ENCODE measurements around the gene PTPRZ1. TPM values are rescaled to one million over a fixed set of nuclear protein-coding genes. Genes with fewer than 3 reads are reported as not detected.

The PTPRZ1 gene
- total and polyA plus RNA-seq, 2 of the 4 experiments (the other 2 are of a cell fraction) = not detected

GRCh38 chr7:122095642-122096041, 222.7 kb downstream of the PTPRZ1 start:
- Histone ChIP-seq H4K8ac (ENCODE audit: low read depth in 2 of 2, low read length in 2 of 2) (no peak overlapping the region), H3K4me1 (ENCODE audit: control insufficient read depth, insufficient read depth, low read length) (no peaks in the 10 kb centered on the region), H2AK9ac (replicated peaks; ENCODE audit: low read depth, low read length, poor library complexity) (no peak overlapping the region), H3K9ac (ENCODE audit: low read depth, low read length) (no peak overlapping the region), H3K4ac (ENCODE audit: low read depth, low read length) (no peak overlapping the region), H2AK5ac (ENCODE audit: low read depth, low read length) (no peak overlapping the region), H3K79me1 (ENCODE audit: low read depth in 1 of 2, low read length in 2 of 2) (no peaks in the 10 kb centered on the region), H4K20me1 (ENCODE audit: insufficient read depth, low read length) (no peaks in the 10 kb centered on the region), H2BK15ac (ENCODE audit: low read depth, low read length) (no peak overlapping the region), H3K56ac (ENCODE audit: extremely low read depth, insufficient read depth, low read length) (no peak overlapping the region), H2BK5ac (ENCODE audit: low read depth, low read length, poor library complexity, severe bottlenecking) (no peak overlapping the region), H3K23ac (ENCODE audit: low read depth, low read length) (no peak overlapping the region), H3K9me1 (ENCODE audit: insufficient read depth, low read length) (no peaks in the 10 kb centered on the region), H4K5ac (ENCODE audit: low read depth, low read length) (no peak overlapping the region), H3K27me3 (ENCODE audit: control insufficient read depth, insufficient read depth, low read length) (no peaks in the 10 kb centered on the region), H3K14ac (replicated peaks; ENCODE audit: low read depth, low read length) (no peak overlapping the region), H2AFZ (replicated peaks; ENCODE audit: low read length, poor library complexity) (no peak overlapping the region), H3K18ac (ENCODE audit: low read depth, low read length) (no peak overlapping the region), H2BK20ac (ENCODE audit: low read depth, low read length) (no peak overlapping the region), H3K4me2 (ENCODE audit: low read depth, low read length) (no peak overlapping the region), H3K4me3 (ENCODE audit: insufficient read depth, low read depth, low read length) (no peak overlapping the region), H3K27ac (ENCODE audit: insufficient read depth, low read length) (no peak overlapping the region), H3K9me3 (ENCODE audit: control insufficient read depth, insufficient read depth, low read length) (no peaks in the 10 kb centered on the region), H3K36me3 (ENCODE audit: control insufficient read depth, insufficient read depth, low read length) (peaks cover 2% of the 10 kb centered on the region; the same call in 1 of the 2 replicates), H2BK120ac (ENCODE audit: low read depth, low read length) (no peak overlapping the region), H4K91ac (ENCODE audit: insufficient read depth, low read depth, low read length) (no peak overlapping the region)
- WGBS, 2 experiments (ENCODE audit: extremely low coverage in 2 of 2, insufficient read length in 1 of 2) = no CpG with 5 or more reads among the region's 4 CpGs
- intact Hi-C loops (cut with micrococcal nuclease) (loop anchor here (5.0 kb wide), 1 partner anchor 37 kb away; no protein-coding TSS in a partner anchor), in situ Hi-C loops (cut with MboI; ENCODE audit: low sequenced_read_pairs) (loop anchor here (10.0 kb wide), 1 partner anchor 439 kb away; no protein-coding TSS in a partner anchor), dilution Hi-C loops (cut with HindIII; ENCODE audit: low sequenced_read_pairs, unreplicated experiment) (no loop called here)
- DNase-seq (no peak), ATAC-seq (ENCODE audit: low read depth) (no peak)
- ChIA-PET POLR2A (ENCODE audit: unreplicated experiment) (no interaction called here), CTCF (interaction anchor here (0.6 kb wide), 1 partner anchor 75 kb away, joined by 4 read pairs; no protein-coding TSS in a partner anchor)
- TF ChIP-seq CTCF (conservative IDR thresholded peaks at IDR 0.05; ENCODE audit: low read depth, low read length) (no peak), MAFK (IDR thresholded peaks at IDR 0.05; ENCODE audit: low read depth, low read length) (peak; percentile 51)
- BruUV-seq (replicated peaks) = no TSS peak
